HEK293T (cell line): ENCODE data around the gene GDA.

Source experiments
- CTCF ChIA-PET: fragments of 350-600 bp; formaldehyde crosslinking; extraction: SDS; loops from one replicate; lab custom pipeline; 2021; ENCODE audit warnings: antibody characterized with exemption, inconsistent platforms; lab: Yijun Ruan, JAX
- POLR2A ChIA-PET: fragments of 350-600 bp; formaldehyde crosslinking; extraction: SDS; loops from one replicate; lab custom pipeline; 2020; ENCODE audit warnings: antibody characterized with exemption, inconsistent platforms; lab: Yijun Ruan, JAX
- DNase-seq: peaks from one replicate; pipeline ENCODE4 v3.0.0; 2012; ENCODE audit warnings: mixed read lengths; ENCODE audit errors: extremely low spot score
- ARNT ChIP-seq: fragments of 450-650 bp; IDR thresholded peaks from 2 replicates; pipeline ENCODE4 v1.6.1; 2017; ENCODE audit warnings: mild to moderate bottlenecking
- BHLHE40 ChIP-seq: fragments of 450-650 bp; IDR thresholded peaks from 2 replicates; pipeline ENCODE4 v1.6.1; 2016; ENCODE audit warnings: mild to moderate bottlenecking, moderate library complexity, borderline replicate concordance
- CTBP1 ChIP-seq: fragments of 450-650 bp; IDR thresholded peaks from 2 replicates; pipeline ENCODE4 v1.6.1; 2016; ENCODE audit warnings: borderline replicate concordance
- ELF4 ChIP-seq: fragments of 450-650 bp; IDR thresholded peaks from 2 replicates; pipeline ENCODE4 v1.6.1; 2017; ENCODE audit warnings: antibody characterized with exemption
- FOXA1 ChIP-seq: fragments of 450-650 bp; IDR thresholded peaks from 2 replicates; pipeline ENCODE4 v1.6.1; 2016; ENCODE audit warnings: mild to moderate bottlenecking
- FOXK2 ChIP-seq: fragments of 450-650 bp; IDR thresholded peaks from 2 replicates; pipeline ENCODE4 v1.6.1; 2016; ENCODE audit warnings: mild to moderate bottlenecking
- FOXM1 ChIP-seq: fragments of 450-650 bp; IDR thresholded peaks from 2 replicates; pipeline ENCODE4 v1.6.1; 2017; ENCODE audit warnings: mild to moderate bottlenecking, borderline replicate concordance
- HDGF ChIP-seq: fragments of 450-650 bp; IDR thresholded peaks from 2 replicates; pipeline ENCODE4 v1.6.1; 2017; ENCODE audit warnings: antibody characterized with exemption, borderline replicate concordance
- L3MBTL2 ChIP-seq: fragments of 450-650 bp; conservative IDR thresholded peaks from 2 replicates; pipeline ENCODE4 v1.6.1; 2016; ENCODE audit warnings: mild to moderate bottlenecking
- LEF1 ChIP-seq: fragments of 450-650 bp; IDR thresholded peaks from 2 replicates; pipeline ENCODE4 v1.6.1; 2017; ENCODE audit warnings: mild to moderate bottlenecking, borderline replicate concordance
- NFRKB ChIP-seq: fragments of 450-650 bp; IDR thresholded peaks from 2 replicates; pipeline ENCODE4 v1.6.1; 2016; ENCODE audit warnings: mild to moderate bottlenecking, moderate library complexity
- SP1 ChIP-seq: fragments of 450-650 bp; IDR thresholded peaks from 2 replicates; pipeline ENCODE4 v1.6.1; 2017
- SUZ12 ChIP-seq: fragments of 450-650 bp; IDR thresholded peaks from 2 replicates; pipeline ENCODE4 v1.6.1; 2016; ENCODE audit warnings: mild to moderate bottlenecking
- TARDBP ChIP-seq: fragments of 450-650 bp; IDR thresholded peaks from 2 replicates; pipeline ENCODE4 v1.6.1; 2016
- ZNF384 ChIP-seq: fragments of 450-650 bp; IDR thresholded peaks from 2 replicates; pipeline ENCODE4 v1.6.1; 2016
- TF ChIP-seq, protein P1 (sequence below): fragments of 450-650 bp; IDR thresholded peaks from 2 replicates; pipeline ENCODE4 v1.6.1; 2016

GDA gene

GRCh38 chr9:72149231-72149975, at the start of gene GDA:
Gene GDA, plus strand, starts transcription at chr9:72149440. Its CDS starts 120 bp downstream, at chr9:72149560.
- TF ChIP-seq CTBP1 (no peak), L3MBTL2 (peak; percentile 67), ARNT (no peak), LEF1 (no peak)
- TF ChIP-seq, protein P1, sequence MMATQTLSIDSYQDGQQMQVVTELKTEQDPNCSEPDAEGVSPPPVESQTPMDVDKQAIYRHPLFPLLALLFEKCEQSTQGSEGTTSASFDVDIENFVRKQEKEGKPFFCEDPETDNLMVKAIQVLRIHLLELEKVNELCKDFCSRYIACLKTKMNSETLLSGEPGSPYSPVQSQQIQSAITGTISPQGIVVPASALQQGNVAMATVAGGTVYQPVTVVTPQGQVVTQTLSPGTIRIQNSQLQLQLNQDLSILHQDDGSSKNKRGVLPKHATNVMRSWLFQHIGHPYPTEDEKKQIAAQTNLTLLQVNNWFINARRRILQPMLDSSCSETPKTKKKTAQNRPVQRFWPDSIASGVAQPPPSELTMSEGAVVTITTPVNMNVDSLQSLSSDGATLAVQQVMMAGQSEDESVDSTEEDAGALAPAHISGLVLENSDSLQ = no peak
- POLR2A ChIA-PET = no interaction called here
- CTCF ChIA-PET = no interaction called here
- peak; percentile 12 for DNase-seq

- TF ChIP-seq NFRKB (no peak), ARNT (no peak), L3MBTL2 (no peak), FOXA1 (no peak), FOXM1 (no peak), LEF1 (no peak), SUZ12 (no peak), TARDBP (no peak), BHLHE40 (no peak), FOXK2 (no peak), SP1 (no peak)
- TF ChIP-seq, protein P1 = no peak
- no peak for DNase-seq
- ChIA-PET POLR2A (no interaction called here), CTCF (no interaction called here)
These were observed 46.7 kb upstream of the GDA start for GRCh38 chr9:72102520-72102919.

DNA sequence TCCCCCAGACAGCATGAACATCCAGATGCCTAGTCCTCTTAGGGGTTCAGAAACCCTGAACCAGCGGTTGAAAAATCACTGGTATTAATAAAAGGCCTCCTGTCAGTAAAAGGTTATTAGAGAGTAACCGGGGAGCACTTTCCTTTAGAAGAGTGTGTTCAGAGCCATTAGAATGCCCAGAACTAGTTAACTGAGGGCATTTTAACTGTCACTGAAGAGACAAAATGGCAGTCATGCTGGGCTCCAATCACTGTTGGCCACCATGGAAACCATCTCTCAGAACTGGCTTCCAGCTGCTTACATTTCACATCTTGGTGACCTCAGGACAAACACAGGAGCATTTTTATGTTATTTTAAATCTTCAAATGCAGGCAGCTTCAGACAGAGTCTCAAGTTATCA, 36.2 kb upstream of the GDA start:
- TF ChIP-seq FOXM1 (no peak), TARDBP (no peak), L3MBTL2 (no peak), ELF4 (no peak), FOXK2 (no peak), NFRKB (no peak), BHLHE40 (no peak), HDGF (no peak), ARNT (no peak), FOXA1 (no peak), SP1 (no peak), LEF1 (no peak)
- TF ChIP-seq, protein P1 = no peak
- CTCF ChIA-PET = no interaction called here
- POLR2A ChIA-PET = no interaction called here
- no peak for DNase-seq

- POLR2A ChIA-PET = no interaction called here
- TF ChIP-seq HDGF = no peak
- TF ChIP-seq ZNF384 = no peak
- TF ChIP-seq, protein P1 = no peak
- CTCF ChIA-PET = no interaction called here
- DNase-seq = no peak
These were observed 29.4 kb upstream of the GDA start for GRCh38 chr9:72119853-72120252.

GRCh38 chr9:72124947-72125346, 24.3 kb upstream of the GDA start:
- no peak for DNase-seq
- TF ChIP-seq SP1 = no peak
- no peak for TF ChIP-seq ARNT
- no peak for TF ChIP-seq SUZ12
- no peak for TF ChIP-seq NFRKB
- TF ChIP-seq, protein P1 = no peak
- TF ChIP-seq CTBP1 = no peak
- TF ChIP-seq FOXK2 = no peak
- TF ChIP-seq ZNF384 = no peak
- no peak for TF ChIP-seq L3MBTL2
- no peak for TF ChIP-seq HDGF
- TF ChIP-seq FOXM1 = no peak
- TF ChIP-seq ELF4 = no peak
- TF ChIP-seq BHLHE40 = no peak
- TF ChIP-seq TARDBP = no peak
- no peak for TF ChIP-seq LEF1
- no peak for TF ChIP-seq FOXA1
- ChIA-PET CTCF (no interaction called here), POLR2A (no interaction called here)
